ENCODE measurements around the gene SND1.

GRCh38 chr7:128030654-128031611 is 378.9 kb downstream of the SND1 start, which contains the start of gene LRRC4:
- TF ChIP-seq, protein P1, sequence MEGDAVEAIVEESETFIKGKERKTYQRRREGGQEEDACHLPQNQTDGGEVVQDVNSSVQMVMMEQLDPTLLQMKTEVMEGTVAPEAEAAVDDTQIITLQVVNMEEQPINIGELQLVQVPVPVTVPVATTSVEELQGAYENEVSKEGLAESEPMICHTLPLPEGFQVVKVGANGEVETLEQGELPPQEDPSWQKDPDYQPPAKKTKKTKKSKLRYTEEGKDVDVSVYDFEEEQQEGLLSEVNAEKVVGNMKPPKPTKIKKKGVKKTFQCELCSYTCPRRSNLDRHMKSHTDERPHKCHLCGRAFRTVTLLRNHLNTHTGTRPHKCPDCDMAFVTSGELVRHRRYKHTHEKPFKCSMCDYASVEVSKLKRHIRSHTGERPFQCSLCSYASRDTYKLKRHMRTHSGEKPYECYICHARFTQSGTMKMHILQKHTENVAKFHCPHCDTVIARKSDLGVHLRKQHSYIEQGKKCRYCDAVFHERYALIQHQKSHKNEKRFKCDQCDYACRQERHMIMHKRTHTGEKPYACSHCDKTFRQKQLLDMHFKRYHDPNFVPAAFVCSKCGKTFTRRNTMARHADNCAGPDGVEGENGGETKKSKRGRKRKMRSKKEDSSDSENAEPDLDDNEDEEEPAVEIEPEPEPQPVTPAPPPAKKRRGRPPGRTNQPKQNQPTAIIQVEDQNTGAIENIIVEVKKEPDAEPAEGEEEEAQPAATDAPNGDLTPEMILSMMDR (IDR thresholded peaks at IDR 0.05) = peak in 1 of 5 experiments; percentile 22
- TF ChIP-seq POLR2A (IDR thresholded peaks at IDR 0.05) (no peak), EP300 (IDR thresholded peaks at IDR 0.05; ENCODE audit: low read depth) (no peak), POLR2AphosphoS5 (IDR thresholded peaks at IDR 0.05) (no peak)

Data from transverse colon (tissue), 4 donors.